ENCODE data around the gene FBP1.

FBP1 gene

DNA sequence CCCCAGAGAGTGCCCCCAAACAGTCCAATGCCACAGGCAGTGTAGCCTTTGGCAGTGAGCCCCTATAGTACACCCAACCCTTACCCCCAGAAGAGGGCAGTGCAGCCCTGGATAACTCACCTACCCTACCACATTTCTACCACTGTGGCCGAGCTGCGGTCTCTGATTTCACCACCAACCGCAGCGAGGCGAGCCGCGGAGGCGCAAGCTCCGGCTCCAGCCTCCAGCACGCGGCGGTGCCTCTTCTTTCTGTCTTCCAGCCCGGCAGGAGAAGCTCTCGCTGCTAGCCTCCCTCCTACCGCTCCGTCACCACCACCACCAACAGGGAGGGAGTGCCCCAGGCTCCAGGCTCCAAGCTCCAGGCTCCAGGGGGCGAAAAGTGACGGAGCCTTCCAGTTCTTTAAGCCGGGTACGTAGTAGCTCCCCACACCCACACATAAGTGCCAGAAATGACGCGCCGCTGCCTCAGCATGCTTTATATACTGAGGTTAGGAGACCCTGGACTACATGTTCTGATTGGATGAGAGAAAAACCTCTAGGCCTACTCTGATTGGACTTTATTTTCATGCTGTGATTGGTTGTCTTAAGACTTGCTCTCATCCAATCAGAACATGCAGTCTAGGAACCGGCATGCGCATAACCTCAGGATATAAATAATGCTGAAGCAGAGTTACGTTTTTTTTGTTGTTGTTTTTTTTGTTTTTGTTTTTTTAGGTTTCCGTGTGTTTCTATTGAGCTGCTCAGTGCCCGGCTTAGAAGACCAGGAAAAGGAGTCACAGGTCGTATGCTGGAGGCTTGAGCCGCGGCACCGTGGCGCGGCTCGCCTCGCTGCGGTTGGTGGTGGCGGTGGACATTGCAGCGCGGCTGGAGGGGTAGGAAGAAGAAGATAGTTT lies 84.6 kb downstream of the FBP1 start, which contains the start of gene PCAT7:
PCAT7 (plus strand) TSS at position 645 of the 893 bp plus-strand sequence.
- peak within 1 kb of the TSS; percentile 30 for H3K4me3 ChIP-seq (replicated peaks; ENCODE audit: low read depth, low read length)
- peak; percentile 31 for DNase-seq (ENCODE audit: extremely low read depth, low read depth)
- TF ChIP-seq, protein P1, sequence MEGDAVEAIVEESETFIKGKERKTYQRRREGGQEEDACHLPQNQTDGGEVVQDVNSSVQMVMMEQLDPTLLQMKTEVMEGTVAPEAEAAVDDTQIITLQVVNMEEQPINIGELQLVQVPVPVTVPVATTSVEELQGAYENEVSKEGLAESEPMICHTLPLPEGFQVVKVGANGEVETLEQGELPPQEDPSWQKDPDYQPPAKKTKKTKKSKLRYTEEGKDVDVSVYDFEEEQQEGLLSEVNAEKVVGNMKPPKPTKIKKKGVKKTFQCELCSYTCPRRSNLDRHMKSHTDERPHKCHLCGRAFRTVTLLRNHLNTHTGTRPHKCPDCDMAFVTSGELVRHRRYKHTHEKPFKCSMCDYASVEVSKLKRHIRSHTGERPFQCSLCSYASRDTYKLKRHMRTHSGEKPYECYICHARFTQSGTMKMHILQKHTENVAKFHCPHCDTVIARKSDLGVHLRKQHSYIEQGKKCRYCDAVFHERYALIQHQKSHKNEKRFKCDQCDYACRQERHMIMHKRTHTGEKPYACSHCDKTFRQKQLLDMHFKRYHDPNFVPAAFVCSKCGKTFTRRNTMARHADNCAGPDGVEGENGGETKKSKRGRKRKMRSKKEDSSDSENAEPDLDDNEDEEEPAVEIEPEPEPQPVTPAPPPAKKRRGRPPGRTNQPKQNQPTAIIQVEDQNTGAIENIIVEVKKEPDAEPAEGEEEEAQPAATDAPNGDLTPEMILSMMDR (IDR thresholded peaks at IDR 0.05; ENCODE audit: low read depth, low read length, missing control alignments) = peak; percentile 34

DNA sequence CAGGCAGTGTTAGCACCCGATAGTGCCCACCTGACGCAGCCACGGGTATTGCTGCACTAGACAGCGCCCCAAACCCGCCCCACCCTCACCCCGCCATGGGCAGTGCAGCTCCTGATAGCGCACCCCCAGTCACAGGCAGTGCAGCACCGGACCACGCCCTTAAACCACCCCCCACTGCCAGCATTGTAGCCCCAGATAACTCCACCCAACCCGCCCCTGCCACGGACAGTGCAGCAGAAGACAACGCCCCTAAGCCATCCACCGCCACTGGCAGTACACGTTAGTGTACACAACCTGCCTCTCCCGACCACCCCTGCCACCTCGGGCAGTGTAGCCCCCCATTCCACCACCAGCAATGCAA lies 85.3 kb downstream of the FBP1 start:
- H3K4me3 ChIP-seq (replicated peaks; ENCODE audit: low read depth, low read length) = no peak overlapping the region; the same call in 1 of the 2 replicates
- TF ChIP-seq, protein P1 (IDR thresholded peaks at IDR 0.05; ENCODE audit: low read depth, low read length, missing control alignments) = no peak
- no peak for DNase-seq (ENCODE audit: extremely low read depth, low read depth)
